ENCODE data around the gene ENPP4.
"Not testable (repeated sequence)": the region's sequence is repeated elsewhere in the genome, so short reads cannot be mapped to it uniquely, and the experiment has no call there.

Gene ENPP4

DNA sequence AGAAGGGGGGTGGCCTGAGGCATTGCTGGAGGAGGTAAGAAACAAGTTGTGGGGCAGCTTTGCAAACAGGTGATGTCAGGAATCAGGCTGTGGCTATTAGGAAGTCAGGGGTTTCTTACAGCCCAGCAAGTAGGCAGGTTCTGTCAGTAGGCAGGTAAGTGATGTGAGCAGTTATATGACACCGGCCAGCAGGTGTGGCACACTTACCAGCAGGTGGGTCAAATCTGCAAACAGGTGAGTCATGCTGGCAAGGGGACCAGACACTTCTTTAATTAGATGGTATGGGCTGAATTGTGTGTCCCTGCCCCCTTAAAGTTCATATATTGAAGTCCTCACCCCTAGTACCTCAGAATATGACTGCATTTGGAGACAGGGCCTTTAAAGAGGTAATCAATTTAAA, 16.4 kb upstream of the ENPP4 start:
- ChIA-PET CTCF (interaction anchor here (1.3 kb wide), 1 partner anchor 14 kb away, joined by 4 read pairs; no protein-coding TSS in a partner anchor), POLR2A (no interaction called here)
- H3K4me3 ChIP-seq (ENCODE audit: control insufficient read depth in 1 of 7, extremely low read depth in 1 of 7, insufficient read depth in 4 of 7, low read depth in 2 of 7, low read length in 6 of 7) = no peak overlapping the region
- no peak overlapping the region for H3K27ac ChIP-seq (ENCODE audit: insufficient read depth in 1 of 2, low read depth in 1 of 2, low read length in 2 of 2, poor library complexity in 1 of 2, severe bottlenecking in 2 of 2)
- DNase-seq = no peak
- WGBS (ENCODE audit: insufficient coverage) = 100% methylated on average over 1 of the region's 1 CpG
- H3K9me3 ChIP-seq (ENCODE audit: control extremely low read depth in 1 of 5, control insufficient read depth in 4 of 5, insufficient read depth in 2 of 5, low read depth in 1 of 5, low read length in 4 of 5) = peaks cover 0 to 6% (median 0%) of the 10 kb centered on the region in 5 experiments
- H3K36me3 ChIP-seq (ENCODE audit: control insufficient read depth in 4 of 4, insufficient read depth in 4 of 4, low read length in 3 of 4) = peaks cover 0 to 3% (median under 1%) of the 10 kb centered on the region in 4 experiments
- H3K27me3 ChIP-seq (replicated peaks in 2 of 5; ENCODE audit: control insufficient read depth in 4 of 5, insufficient read depth in 5 of 5, low read length in 4 of 5) = no peaks in the 10 kb centered on the region
- no peaks in the 10 kb centered on the region for H3K4me1 ChIP-seq (ENCODE audit: control extremely low read depth in 1 of 4, control insufficient read depth in 4 of 4, insufficient read depth in 4 of 4, low read length in 3 of 4)

DNA sequence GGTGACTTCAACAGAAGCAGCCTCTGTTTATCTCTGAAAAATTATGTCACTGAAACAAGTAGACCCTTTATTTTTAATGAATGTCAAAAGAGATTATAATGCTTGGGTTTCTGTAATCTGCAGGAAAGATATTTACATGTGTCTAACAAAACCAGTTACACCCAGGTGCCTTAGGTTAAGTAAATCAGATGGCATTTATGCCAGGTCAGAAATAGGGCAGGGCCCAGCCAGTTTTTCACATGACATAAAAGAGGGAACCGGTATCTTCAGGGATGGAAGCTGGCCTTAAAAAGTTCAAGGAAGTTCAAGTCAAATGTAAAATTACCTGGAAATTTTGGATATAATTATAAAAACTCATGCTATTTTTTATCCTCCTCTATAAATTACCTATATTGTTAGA, 14.2 kb upstream of the ENPP4 start:
- CTCF ChIA-PET = no interaction called here
- no peak overlapping the region for H3K27ac ChIP-seq (ENCODE audit: insufficient read depth in 1 of 2, low read depth in 1 of 2, low read length in 2 of 2, poor library complexity in 1 of 2, severe bottlenecking in 2 of 2)
- peaks cover 0 to 3% (median 2%) of the 10 kb centered on the region in 4 experiments for H3K36me3 ChIP-seq (ENCODE audit: control insufficient read depth in 4 of 4, insufficient read depth in 4 of 4, low read length in 3 of 4)
- no peak overlapping the region for H3K4me3 ChIP-seq (ENCODE audit: control insufficient read depth in 1 of 7, extremely low read depth in 1 of 7, insufficient read depth in 4 of 7, low read depth in 2 of 7, low read length in 6 of 7)
- H3K27me3 ChIP-seq (replicated peaks in 2 of 5; ENCODE audit: control insufficient read depth in 4 of 5, insufficient read depth in 5 of 5, low read length in 4 of 5) = no peaks in the 10 kb centered on the region
- H3K9me3 ChIP-seq (ENCODE audit: control extremely low read depth in 1 of 5, control insufficient read depth in 4 of 5, insufficient read depth in 2 of 5, low read depth in 1 of 5, low read length in 4 of 5) = peaks cover 0 to 8% (median 0%) of the 10 kb centered on the region in 5 experiments
- WGBS (ENCODE audit: insufficient coverage) = no CpG with 5 or more reads among the region's 1 CpG
- no peaks in the 10 kb centered on the region for H3K4me1 ChIP-seq (ENCODE audit: control extremely low read depth in 1 of 4, control insufficient read depth in 4 of 4, insufficient read depth in 4 of 4, low read length in 3 of 4)
- no peak for DNase-seq
- POLR2A ChIA-PET = no interaction called here

- DNase-seq = no peak
- Histone ChIP-seq H3K4me1 (ENCODE audit: control extremely low read depth in 1 of 4, control insufficient read depth in 4 of 4, insufficient read depth in 4 of 4, low read length in 3 of 4) (no peaks in the 10 kb centered on the region), H3K4me3 (ENCODE audit: control insufficient read depth in 1 of 7, extremely low read depth in 1 of 7, insufficient read depth in 4 of 7, low read depth in 2 of 7, low read length in 6 of 7) (no peak overlapping the region), H3K36me3 (ENCODE audit: control insufficient read depth in 4 of 4, insufficient read depth in 4 of 4, low read length in 3 of 4) (peaks cover 0 to 3% (median 2%) of the 10 kb centered on the region in 4 experiments), H3K9me3 (ENCODE audit: control extremely low read depth in 1 of 5, control insufficient read depth in 4 of 5, insufficient read depth in 2 of 5, low read depth in 1 of 5, low read length in 4 of 5) (peaks cover 0 to 8% (median 0%) of the 10 kb centered on the region in 5 experiments), H3K27ac (ENCODE audit: insufficient read depth in 1 of 2, low read depth in 1 of 2, low read length in 2 of 2, poor library complexity in 1 of 2, severe bottlenecking in 2 of 2) (no peak overlapping the region), H3K27me3 (replicated peaks in 2 of 5; ENCODE audit: control insufficient read depth in 4 of 5, insufficient read depth in 5 of 5, low read length in 4 of 5) (no peaks in the 10 kb centered on the region)
- whole genome bisulfite sequencing (ENCODE audit: insufficient coverage) = no CpG with 5 or more reads among the region's 2 CpGs
- ChIA-PET POLR2A (no interaction called here), CTCF (interaction anchor here (1.2 kb wide), 1 partner anchor 10 kb away, joined by 3 read pairs; no protein-coding TSS in a partner anchor)
Observed at GRCh38 chr6:46116289-46116688, 13.5 kb upstream of the ENPP4 start.

- Histone ChIP-seq H3K27ac (ENCODE audit: insufficient read depth in 1 of 2, low read depth in 1 of 2, low read length in 2 of 2, poor library complexity in 1 of 2, severe bottlenecking in 2 of 2) (no peak overlapping the region), H3K27me3 (replicated peaks in 2 of 5; ENCODE audit: control insufficient read depth in 4 of 5, insufficient read depth in 5 of 5, low read length in 4 of 5) (no peaks in the 10 kb centered on the region), H3K4me3 (ENCODE audit: control insufficient read depth in 1 of 7, extremely low read depth in 1 of 7, insufficient read depth in 4 of 7, low read depth in 2 of 7, low read length in 6 of 7) (no peak overlapping the region), H3K36me3 (ENCODE audit: control insufficient read depth in 4 of 4, insufficient read depth in 4 of 4, low read length in 3 of 4) (peaks cover 0 to 3% (median 0%) of the 10 kb centered on the region in 4 experiments), H3K4me1 (ENCODE audit: control extremely low read depth in 1 of 4, control insufficient read depth in 4 of 4, insufficient read depth in 4 of 4, low read length in 3 of 4) (no peaks in the 10 kb centered on the region), H3K9me3 (ENCODE audit: control extremely low read depth in 1 of 5, control insufficient read depth in 4 of 5, insufficient read depth in 2 of 5, low read depth in 1 of 5, low read length in 4 of 5) (peaks cover 0 to 5% (median 0%) of the 10 kb centered on the region in 5 experiments)
- no CpG with 5 or more reads among the region's 1 CpG for WGBS (ENCODE audit: insufficient coverage)
- POLR2A ChIA-PET = no interaction called here
- CTCF ChIA-PET = no interaction called here
- no peak for DNase-seq
Observed at GRCh38 chr6:46118157-46118556, 11.6 kb upstream of the ENPP4 start.

GRCh38 chr6:46118836-46119235, 11.0 kb upstream of the ENPP4 start:
- ChIA-PET POLR2A (no interaction called here), CTCF (no interaction called here)
- H3K27me3 ChIP-seq (replicated peaks in 2 of 5; ENCODE audit: control insufficient read depth in 4 of 5, insufficient read depth in 5 of 5, low read length in 4 of 5) = no peaks in the 10 kb centered on the region
- H3K4me1 ChIP-seq (ENCODE audit: control extremely low read depth in 1 of 4, control insufficient read depth in 4 of 4, insufficient read depth in 4 of 4, low read length in 3 of 4) = no peaks in the 10 kb centered on the region
- H3K9me3 ChIP-seq (ENCODE audit: control extremely low read depth in 1 of 5, control insufficient read depth in 4 of 5, insufficient read depth in 2 of 5, low read depth in 1 of 5, low read length in 4 of 5) = peaks cover 0 to 5% (median 0%) of the 10 kb centered on the region in 5 experiments
- WGBS (ENCODE audit: insufficient coverage) = 95% methylated on average over 2 of the region's 3 CpGs
- no peak for DNase-seq
- H3K36me3 ChIP-seq (ENCODE audit: control insufficient read depth in 4 of 4, insufficient read depth in 4 of 4, low read length in 3 of 4) = peaks cover 0 to 3% (median 0%) of the 10 kb centered on the region in 4 experiments
- no peak overlapping the region for H3K4me3 ChIP-seq (ENCODE audit: control insufficient read depth in 1 of 7, extremely low read depth in 1 of 7, insufficient read depth in 4 of 7, low read depth in 2 of 7, low read length in 6 of 7)
- H3K27ac ChIP-seq (ENCODE audit: insufficient read depth in 1 of 2, low read depth in 1 of 2, low read length in 2 of 2, poor library complexity in 1 of 2, severe bottlenecking in 2 of 2) = no peak overlapping the region

DNA sequence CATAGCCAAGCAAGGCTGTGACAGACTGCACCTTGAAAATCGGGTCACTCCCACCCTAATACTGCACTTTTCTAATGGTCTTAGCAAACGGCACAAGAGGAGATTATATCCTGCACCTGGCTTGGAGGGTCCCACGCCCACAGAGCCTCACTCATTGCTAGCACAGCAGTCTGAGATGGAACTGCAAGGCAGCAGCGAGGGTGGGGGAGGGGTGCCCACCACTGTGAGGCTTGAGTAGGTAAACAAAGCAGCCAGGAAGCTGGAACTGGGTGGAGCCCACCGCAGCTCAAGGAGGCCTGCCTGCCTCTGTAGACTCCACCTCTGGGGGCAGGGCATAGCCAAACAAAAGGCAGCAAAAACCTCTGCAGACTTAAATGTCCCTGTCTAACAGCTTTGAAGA, 10.1 kb upstream of the ENPP4 start:
- 83% methylated on average over 2 of the region's 5 CpGs for WGBS (ENCODE audit: insufficient coverage)
- H3K36me3 ChIP-seq (ENCODE audit: control insufficient read depth in 4 of 4, insufficient read depth in 4 of 4, low read length in 3 of 4); CTCF ChIA-PET; H3K27ac ChIP-seq (ENCODE audit: insufficient read depth in 1 of 2, low read depth in 1 of 2, low read length in 2 of 2, poor library complexity in 1 of 2, severe bottlenecking in 2 of 2); H3K4me3 ChIP-seq (ENCODE audit: control insufficient read depth in 1 of 7, extremely low read depth in 1 of 7, insufficient read depth in 4 of 7, low read depth in 2 of 7, low read length in 6 of 7); H3K9me3 ChIP-seq (ENCODE audit: control extremely low read depth in 1 of 5, control insufficient read depth in 4 of 5, insufficient read depth in 2 of 5, low read depth in 1 of 5, low read length in 4 of 5); H3K27me3 ChIP-seq (replicated peaks in 2 of 5; ENCODE audit: control insufficient read depth in 4 of 5, insufficient read depth in 5 of 5, low read length in 4 of 5); POLR2A ChIA-PET; DNase-seq; H3K4me1 ChIP-seq (ENCODE audit: control extremely low read depth in 1 of 4, control insufficient read depth in 4 of 4, insufficient read depth in 4 of 4, low read length in 3 of 4): not testable (repeated sequence)

GRCh38 chr6:46128476-46128875, 1.3 kb upstream of the ENPP4 start:
- H3K4me1 ChIP-seq (ENCODE audit: control extremely low read depth in 1 of 4, control insufficient read depth in 4 of 4, insufficient read depth in 4 of 4, low read length in 3 of 4) = peaks cover 4 to 24% (median 23%) of the 10 kb centered on the region in 4 experiments
- no peaks in the 10 kb centered on the region for H3K27me3 ChIP-seq (replicated peaks in 2 of 5; ENCODE audit: control insufficient read depth in 4 of 5, insufficient read depth in 5 of 5, low read length in 4 of 5)
- ChIA-PET POLR2A (no interaction called here), CTCF (interaction anchor here (0.9 to 1.8 kb wide), 3 partner anchors 10 to 290 kb away, joined by 3 to 4 read pairs (median 4); no protein-coding TSS in a partner anchor)
- no CpG with 5 or more reads among the region's 3 CpGs for WGBS (ENCODE audit: insufficient coverage)
- H3K36me3 ChIP-seq (ENCODE audit: control insufficient read depth in 4 of 4, insufficient read depth in 4 of 4, low read length in 3 of 4) = no peaks in the 10 kb centered on the region
- peaks cover 0 to 1% (median 0%) of the 10 kb centered on the region in 5 experiments for H3K9me3 ChIP-seq (ENCODE audit: control extremely low read depth in 1 of 5, control insufficient read depth in 4 of 5, insufficient read depth in 2 of 5, low read depth in 1 of 5, low read length in 4 of 5)
- H3K4me3 ChIP-seq (ENCODE audit: control insufficient read depth in 1 of 7, extremely low read depth in 1 of 7, insufficient read depth in 4 of 7, low read depth in 2 of 7, low read length in 6 of 7) = peak overlapping the region in 5 of 7 experiments; percentile 15 to 100 (median 93)
- DNase-seq = peak in 2 of 3 donors; percentile 16 to 31
- no peak overlapping the region for H3K27ac ChIP-seq (ENCODE audit: insufficient read depth in 1 of 2, low read depth in 1 of 2, low read length in 2 of 2, poor library complexity in 1 of 2, severe bottlenecking in 2 of 2)
